NT2/D1 (cell line): Measurements from ENCODE around the gene LIMK2.

ENCODE experiments used
- DNase-seq: peaks from one replicate; pipeline ENCODE4 v3.0.0-alpha.2; 2011; ENCODE audit warnings: low read depth, low spot score
- H3K27me3 ChIP-seq: 2 replicates; pipeline ENCODE4 v1.6.0; 2011; ENCODE audit warnings: mild to moderate bottlenecking; ENCODE audit not compliant: insufficient read length, insufficient read depth
- H3K36me3 ChIP-seq: 2 replicates; pipeline ENCODE4 v1.6.1; 2011; ENCODE audit warnings: mild to moderate bottlenecking, low read length, mixed read lengths; ENCODE audit not compliant: insufficient read depth, insufficient read length
- H3K4me1 ChIP-seq: 2 replicates; pipeline ENCODE4 v1.5.1; 2011; ENCODE audit not compliant: insufficient read depth, insufficient read length
- H3K4me3 ChIP-seq: 2 replicates; pipeline ENCODE4 v1.5.1; 2011; ENCODE audit warnings: low read depth; ENCODE audit not compliant: insufficient read length
- H3K9ac ChIP-seq: 2 replicates; pipeline ENCODE4 v1.6.0; 2011; ENCODE audit warnings: low read depth; ENCODE audit not compliant: insufficient read length
- H3K9me3 ChIP-seq: 2 replicates; pipeline ENCODE4 v1.5.1; 2011; ENCODE audit warnings: mild to moderate bottlenecking, low read length; ENCODE audit not compliant: insufficient read depth
- SUZ12 ChIP-seq: IDR thresholded peaks from 2 replicates; pipeline ENCODE4 v1.6.1; 2011; ENCODE audit not compliant: insufficient read length, insufficient read depth; ENCODE audit errors: extremely low read depth
- YY1 ChIP-seq: IDR thresholded peaks from 2 replicates; pipeline ENCODE4 v1.6.1; 2011; ENCODE audit not compliant: insufficient read length, insufficient read depth
- ZNF274 ChIP-seq: IDR thresholded peaks from 2 replicates; pipeline ENCODE4 v1.6.1; 2011; ENCODE audit warnings: mild to moderate bottlenecking, low read depth, low read length

Gene LIMK2

DNA sequence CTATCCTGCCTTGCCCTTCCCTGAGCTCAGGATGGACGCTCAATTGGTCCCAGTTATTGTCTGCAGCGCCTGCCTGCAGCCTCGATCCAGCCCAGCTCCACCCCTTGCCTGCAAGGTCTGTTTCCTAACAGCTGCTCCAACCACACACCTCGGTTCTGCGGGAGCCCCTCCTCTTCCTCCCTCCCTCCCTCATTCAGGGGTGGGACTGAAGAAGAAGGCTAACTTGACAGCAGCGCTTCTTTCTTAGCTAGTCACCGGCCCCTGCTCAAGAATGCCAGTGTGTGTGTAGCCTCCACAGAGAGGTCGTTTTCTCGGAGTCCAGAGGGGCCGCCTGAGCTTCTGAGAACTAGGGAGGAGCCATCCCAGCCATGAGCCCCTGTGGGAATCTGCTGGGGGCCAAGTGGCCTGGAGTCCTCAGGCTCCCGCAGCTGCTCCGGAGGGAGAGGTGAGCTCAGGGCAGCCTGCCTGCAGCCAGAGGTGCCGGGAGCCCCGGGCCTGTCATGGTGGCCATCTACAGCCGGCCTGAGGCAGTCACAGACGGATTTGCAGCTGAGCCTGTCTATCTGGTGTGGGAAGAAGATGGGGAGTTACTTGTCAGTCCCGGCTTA is 36.1 kb downstream of the LIMK2 start:
- peaks cover 12% of the 10 kb centered on the region for H3K4me1 ChIP-seq
- peak; percentile 74 for DNase-seq
- no peaks in the 10 kb centered on the region for H3K9me3 ChIP-seq
- peak overlapping the region; percentile 48 for H3K4me3 ChIP-seq
- no peaks in the 10 kb centered on the region for H3K27me3 ChIP-seq
- TF ChIP-seq YY1 (no peak), SUZ12 (no peak), ZNF274 (no peak)
- peak overlapping the region; percentile 81 for H3K9ac ChIP-seq
- H3K36me3 ChIP-seq, result peaks cover 14% of the 10 kb centered on the region

DNA sequence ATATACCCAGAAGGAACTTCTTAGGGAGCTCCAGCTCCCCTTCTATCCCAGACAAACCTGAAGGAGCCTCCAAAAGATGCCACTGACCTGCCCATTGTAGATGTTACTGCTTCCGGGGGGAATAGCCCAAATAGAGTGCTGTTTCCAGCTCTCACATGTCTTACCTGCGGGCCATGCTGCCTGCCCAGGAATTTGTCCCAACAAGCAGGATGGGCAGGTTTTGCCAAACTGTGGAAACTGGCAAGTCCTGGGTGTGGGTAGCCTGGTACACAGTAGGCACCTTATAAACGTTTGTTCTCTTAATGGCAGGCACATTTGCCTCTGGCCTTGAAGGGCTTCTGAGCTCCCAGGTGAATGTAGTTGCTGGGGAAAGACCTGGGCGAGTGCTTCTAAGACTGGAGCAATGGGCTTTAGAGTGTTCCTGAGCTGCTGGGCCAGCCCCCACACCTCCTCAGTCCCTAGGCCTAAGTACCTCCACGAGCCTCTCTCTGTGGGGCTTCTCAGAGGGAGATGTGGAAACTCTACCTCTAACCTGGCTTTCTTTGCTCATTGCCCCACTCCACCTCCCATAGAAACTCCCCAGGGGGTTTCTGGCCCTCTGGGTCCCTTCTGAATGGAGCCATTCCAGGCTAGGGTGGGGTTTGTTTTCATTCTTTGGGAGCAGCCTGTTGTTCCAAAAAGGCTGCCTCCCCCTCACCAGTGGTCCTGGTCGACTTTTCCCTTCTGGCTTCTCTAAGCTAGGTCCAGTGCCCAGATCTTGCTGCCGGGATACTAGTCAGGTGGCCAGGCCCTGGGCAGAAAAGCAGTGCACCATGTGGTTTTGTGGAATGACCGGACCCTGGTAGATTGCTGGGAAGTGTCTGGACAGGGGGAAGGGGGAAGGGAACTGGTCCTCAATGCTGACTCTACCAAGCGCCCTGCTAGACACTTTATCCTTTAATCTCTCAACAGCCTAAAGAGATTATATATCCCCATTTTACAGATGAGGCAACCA is 37.2 kb downstream of the LIMK2 start:
- Histone ChIP-seq H3K36me3 (peaks cover 18% of the 10 kb centered on the region), H3K9me3 (no peaks in the 10 kb centered on the region), H3K4me3 (peak overlapping the region; percentile 48), H3K9ac (peak overlapping the region; percentile 81), H3K27me3 (no peaks in the 10 kb centered on the region), H3K4me1 (peaks cover 6% of the 10 kb centered on the region)
- TF ChIP-seq ZNF274 (no peak), SUZ12 (no peak), YY1 (no peak)
- DNase-seq, result no peak

DNA sequence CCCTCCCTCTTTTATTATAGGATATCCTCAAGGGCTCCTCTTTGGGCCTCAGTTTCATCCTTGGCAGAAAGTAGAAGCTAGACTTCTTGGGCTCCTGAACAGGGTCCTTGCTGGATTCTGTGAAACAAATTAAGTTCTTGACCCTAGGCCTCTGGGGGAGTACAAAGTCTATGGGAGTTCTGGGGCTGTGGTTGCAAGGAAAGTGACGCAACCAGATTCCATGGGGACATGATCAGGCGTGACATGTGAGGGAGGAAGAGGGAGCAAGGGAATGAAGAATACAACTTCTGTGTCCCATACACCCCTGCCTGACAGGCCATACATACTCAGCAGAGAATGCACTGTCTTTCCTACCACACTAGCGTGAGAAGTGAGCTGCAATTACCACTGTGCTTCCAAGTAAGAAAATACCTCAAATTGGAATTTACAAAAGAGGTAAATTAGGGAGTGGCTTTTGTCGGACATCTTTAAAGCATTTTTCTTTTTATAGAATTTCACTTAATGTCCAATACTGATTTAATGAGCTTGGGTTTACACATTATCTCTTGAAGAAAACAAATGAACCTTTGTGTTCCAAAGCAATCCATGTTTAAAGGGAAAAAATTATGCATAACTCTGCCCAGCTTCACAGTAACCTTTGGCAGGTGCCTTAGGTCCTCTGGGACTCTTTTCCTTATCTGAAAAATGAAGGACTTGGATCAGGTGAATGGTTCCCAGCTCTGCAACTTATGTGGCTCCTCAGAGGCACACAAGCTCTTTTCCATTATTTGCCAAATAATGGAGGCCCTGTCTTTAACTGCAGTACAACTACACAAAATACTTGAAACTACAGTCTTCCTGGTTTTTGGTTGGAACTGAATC is 38.9 kb downstream of the LIMK2 start:
- DNase-seq, result no peak
- no peak for TF ChIP-seq SUZ12
- no peak for TF ChIP-seq ZNF274
- no peak for TF ChIP-seq YY1
- no peak overlapping the region for H3K9ac ChIP-seq
- H3K4me1 ChIP-seq, result peaks cover 6% of the 10 kb centered on the region
- H3K4me3 ChIP-seq, result no peak overlapping the region
- no peaks in the 10 kb centered on the region for H3K9me3 ChIP-seq
- no peaks in the 10 kb centered on the region for H3K27me3 ChIP-seq
- peaks cover 22% of the 10 kb centered on the region for H3K36me3 ChIP-seq

DNA sequence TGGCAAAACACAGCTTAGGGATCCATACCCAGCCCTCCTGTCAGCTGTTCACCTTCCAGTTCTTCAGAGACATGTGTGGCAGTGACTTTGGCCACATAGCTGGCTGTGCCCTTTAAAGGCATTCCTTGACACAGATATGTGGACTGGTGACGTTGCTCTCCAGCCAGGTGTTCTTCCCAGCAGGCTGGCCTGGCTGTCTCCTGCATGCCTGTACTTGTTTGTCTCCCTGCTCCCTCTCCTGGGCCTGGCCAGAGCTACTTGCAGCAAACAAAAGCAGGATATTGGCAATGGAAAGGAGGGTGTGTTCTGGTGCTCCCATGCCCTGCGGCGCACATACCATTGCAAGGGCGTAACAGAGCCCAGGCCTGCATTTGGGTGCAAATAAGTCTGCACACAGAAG is 41.9 kb downstream of the LIMK2 start:
- Histone ChIP-seq H3K27me3 (no peaks in the 10 kb centered on the region), H3K9ac (no peak overlapping the region), H3K9me3 (no peaks in the 10 kb centered on the region), H3K36me3 (peaks cover 39% of the 10 kb centered on the region), H3K4me1 (peaks cover 4% of the 10 kb centered on the region), H3K4me3 (no peak overlapping the region)
- TF ChIP-seq YY1, result no peak
- TF ChIP-seq ZNF274, result no peak
- no peak for TF ChIP-seq SUZ12
- no peak for DNase-seq

DNA sequence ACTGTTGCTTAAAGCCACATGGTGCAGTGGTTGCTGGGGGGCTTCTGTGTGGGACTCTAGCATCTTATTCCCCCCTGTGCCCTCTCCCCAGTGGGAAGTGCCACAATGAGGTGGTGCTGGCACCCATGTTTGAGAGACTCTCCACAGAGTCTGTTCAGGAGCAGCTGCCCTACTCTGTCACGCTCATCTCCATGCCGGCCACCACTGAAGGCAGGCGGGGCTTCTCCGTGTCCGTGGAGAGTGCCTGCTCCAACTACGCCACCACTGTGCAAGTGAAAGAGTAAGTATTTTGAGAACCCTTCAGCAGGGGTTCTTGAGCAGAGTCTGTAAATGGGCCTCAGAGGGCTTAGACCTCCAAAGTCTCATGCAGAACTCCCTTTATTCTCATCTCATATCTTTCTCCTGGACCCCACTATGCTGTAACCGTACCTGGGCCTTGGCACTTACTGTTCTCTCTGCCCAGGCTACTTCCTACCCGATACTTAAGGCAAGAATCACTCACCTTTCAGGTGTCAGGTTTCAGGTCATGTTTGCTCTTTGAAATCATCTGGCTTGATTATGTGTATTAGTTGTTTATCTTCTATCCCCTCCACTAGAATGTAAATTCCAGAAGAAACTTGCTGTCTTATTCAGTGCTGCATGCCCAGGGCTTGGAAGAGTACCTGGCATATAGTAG is 47.8 kb downstream of the LIMK2 start:
- Histone ChIP-seq H3K9ac (no peak overlapping the region), H3K9me3 (no peaks in the 10 kb centered on the region), H3K27me3 (no peaks in the 10 kb centered on the region), H3K4me3 (no peak overlapping the region), H3K36me3 (peaks cover 67% of the 10 kb centered on the region), H3K4me1 (no peaks in the 10 kb centered on the region)
- TF ChIP-seq ZNF274 (no peak), SUZ12 (no peak), YY1 (no peak)
- DNase-seq, result no peak

DNA sequence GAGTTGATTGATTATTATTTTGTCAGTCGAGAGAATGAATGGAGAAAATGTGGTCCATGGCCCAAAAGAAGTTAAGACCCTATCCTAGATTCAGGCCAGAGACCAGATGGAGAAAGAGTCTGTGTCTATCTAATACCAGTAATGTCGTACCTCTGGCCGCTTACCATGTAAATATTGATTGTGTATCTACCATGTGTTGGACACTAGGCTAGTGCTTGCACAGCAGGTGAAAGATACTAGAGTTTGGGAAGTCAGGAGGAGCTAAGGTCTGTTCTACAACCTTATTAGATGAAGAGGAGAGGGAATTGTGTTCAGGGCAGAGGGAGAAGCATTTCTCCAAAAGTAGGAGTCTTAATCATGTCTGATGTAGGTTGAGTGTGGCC is 48.4 kb downstream of the LIMK2 start:
- H3K36me3 ChIP-seq, result peaks cover 69% of the 10 kb centered on the region
- H3K4me3 ChIP-seq, result no peak overlapping the region
- no peaks in the 10 kb centered on the region for H3K4me1 ChIP-seq
- H3K27me3 ChIP-seq, result no peaks in the 10 kb centered on the region
- TF ChIP-seq ZNF274 (no peak), YY1 (no peak), SUZ12 (no peak)
- DNase-seq, result no peak
- no peaks in the 10 kb centered on the region for H3K9me3 ChIP-seq
- no peak overlapping the region for H3K9ac ChIP-seq
